Stimulated activated CD4-positive, alpha-beta T cell treated with anti-CD3 and anti-CD28 coated beads, Interleukin-1b, Interleukin-23, amount 100 ng/mL, for 4 hours (primary cell): ENCODE results near the gene TMTC1.
"Not testable (repeated sequence)": the region's sequence is repeated elsewhere in the genome, so short reads cannot be mapped to it uniquely, and the experiment has no call there.

ENCODE experiments used
- DNase-seq, 2 donors: peaks; one replicate each; pipeline ENCODE4 v3.0.0-alpha.2; 2020; ENCODE audit warnings: low read depth in 2 of 2

TMTC1 gene

GRCh38 chr12:29665107-29665506 is 118.6 kb downstream of the TMTC1 start:
- no peak for DNase-seq

DNA sequence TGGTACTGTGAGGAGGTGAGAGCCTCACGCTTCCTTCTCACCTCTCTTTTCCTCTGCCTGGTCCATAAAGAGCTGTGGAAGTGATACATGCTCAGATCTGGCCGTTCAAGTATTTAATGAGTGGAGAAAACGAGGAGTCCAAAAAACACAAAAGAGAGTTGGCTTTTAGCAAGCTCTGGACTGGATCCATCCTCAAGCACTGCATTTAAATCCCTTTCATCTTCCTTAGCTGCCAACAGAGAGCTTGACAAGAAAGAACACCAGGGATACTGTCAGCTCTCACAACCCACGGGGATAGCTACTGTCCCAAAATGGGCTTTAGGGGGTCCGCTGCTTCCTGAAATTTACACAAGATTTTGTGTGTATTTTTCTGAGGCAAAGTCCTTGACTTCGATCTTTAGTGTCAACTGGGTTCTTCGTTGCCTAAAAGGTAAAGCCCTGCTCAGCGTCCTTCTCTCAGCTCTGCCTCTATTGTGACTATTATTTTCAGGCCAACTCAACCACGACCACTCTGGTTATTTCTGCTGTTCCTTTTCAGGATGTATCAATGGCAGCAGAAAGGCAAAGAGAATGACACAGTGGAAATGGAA is 120.9 kb downstream of the TMTC1 start:
- DNase-seq: no peak

DNA sequence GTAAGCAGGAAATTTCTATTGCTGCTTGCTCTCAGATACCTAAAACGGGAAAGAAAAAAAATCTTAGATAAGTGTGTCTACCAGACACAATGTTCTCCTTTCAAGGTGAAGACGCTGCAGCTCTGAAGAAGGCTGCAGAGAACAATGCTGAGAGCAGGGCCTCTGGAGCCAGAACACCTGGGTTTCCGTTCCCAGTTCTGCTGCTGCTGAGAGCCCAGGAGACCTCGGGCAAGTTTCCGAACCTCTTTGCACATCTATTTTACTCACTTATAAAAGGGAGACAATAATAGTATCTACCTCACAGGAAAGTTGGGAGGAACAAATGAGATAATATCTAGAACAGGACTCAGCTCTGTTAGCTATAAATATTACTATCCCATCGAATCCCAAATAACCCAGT is 122.9 kb downstream of the TMTC1 start:
- no peak for DNase-seq

GRCh38 chr12:29656762-29657538 is 126.8 kb downstream of the TMTC1 start:
- no peak for DNase-seq

DNA sequence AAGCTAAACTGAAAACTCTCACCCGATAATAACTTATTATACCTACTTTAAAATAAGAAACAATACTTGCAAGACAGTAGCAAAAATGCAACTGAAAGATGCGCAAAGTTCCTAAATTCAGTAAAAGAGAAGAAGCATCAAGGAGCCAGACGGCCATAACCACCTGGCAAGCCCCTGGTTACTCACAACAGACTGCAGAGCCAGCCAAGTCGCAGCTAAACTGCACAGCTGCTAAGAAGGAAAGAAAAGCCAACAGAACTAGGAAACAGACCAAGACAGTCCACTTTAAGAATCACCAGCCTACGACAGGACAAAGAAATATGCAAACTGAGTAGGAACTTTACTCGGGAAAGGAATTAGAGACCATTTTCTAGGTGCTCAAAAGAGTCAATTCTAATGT is 127.9 kb downstream of the TMTC1 start:
- no peak for DNase-seq

GRCh38 chr12:29653286-29653685 is 130.5 kb downstream of the TMTC1 start:
- no peak for DNase-seq

DNA sequence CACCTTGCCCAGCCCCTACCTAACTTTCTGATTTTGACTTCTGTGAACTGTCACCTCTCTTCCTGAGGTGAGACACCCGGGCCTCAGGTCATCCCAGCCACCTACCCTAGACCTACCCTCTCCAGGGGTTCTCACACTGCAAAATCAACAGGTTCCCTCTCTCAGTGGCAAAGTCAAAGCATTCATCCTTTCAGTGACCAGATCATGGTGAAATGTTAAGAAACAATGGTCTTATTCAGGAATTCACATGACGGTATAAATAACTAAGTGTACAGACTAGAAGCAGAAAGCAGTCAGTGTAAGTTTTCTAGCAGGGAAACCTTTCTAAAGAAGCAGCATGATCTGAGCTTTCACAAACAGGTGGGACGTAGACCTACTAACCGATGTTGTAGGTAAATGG is 133.4 kb downstream of the TMTC1 start:
- no peak for DNase-seq

GRCh38 chr12:29649722-29650121 is 134.0 kb downstream of the TMTC1 start:
- DNase-seq: no peak

DNA sequence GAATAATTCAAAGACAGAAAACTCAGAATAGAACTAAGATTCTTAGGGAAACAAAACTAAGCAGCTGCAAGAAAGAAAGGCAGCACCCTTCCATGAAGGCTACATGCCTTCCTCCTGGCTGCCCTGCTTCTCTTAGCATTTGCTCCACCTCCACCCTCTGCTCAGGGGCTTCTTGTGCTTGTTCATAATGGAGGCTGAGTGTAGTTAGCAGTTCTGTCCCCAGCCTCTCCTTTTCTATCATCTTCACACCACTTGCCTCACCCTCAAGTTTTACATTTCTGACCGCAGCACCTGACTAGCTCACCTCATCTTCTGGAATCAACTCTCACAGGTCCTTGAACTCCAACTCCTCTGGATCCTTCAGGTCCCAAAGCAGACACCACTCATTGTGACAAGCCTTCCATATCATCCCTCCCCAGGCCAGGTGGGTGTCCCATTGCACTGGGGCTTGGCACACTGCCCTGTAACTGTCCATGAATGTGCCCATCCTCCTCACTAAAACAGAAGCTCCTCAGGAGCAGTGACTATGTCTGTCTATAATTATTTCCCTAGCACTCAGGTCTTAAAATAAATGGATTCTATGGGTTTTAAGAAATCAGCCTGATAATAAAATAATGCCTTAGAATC is 139.1 kb downstream of the TMTC1 start:
- no peak for DNase-seq

GRCh38 chr12:29640589-29641345 is 143.0 kb downstream of the TMTC1 start:
- no peak for DNase-seq

DNA sequence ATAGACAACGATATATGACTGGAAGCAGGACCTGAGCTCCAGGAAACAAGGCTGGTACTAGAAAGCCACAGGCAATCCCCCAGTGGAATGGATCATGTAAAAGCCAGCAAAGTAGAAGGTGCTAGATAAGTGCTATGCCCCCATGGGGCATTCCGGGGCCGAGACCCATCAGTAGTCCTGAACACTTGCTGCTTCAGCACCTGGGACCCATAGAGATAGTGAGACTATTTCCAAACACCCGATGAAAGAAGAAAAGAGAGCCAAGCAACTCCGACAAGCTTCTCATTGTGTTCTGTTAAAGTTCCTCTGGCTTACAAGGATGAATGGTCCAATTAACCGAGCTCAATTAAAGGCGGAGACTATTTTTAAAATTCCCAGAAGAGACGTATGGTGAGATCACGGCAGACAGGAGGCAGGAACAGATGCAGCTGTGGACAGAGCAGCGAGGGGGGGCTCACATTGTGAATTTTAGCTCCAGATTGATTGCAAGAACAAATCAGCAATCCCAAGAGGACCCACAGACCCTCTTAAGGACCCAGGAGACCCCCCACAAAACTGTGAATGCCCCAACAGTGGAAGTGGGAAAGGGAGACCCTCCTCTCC is 143.7 kb downstream of the TMTC1 start:
- DNase-seq: no peak

DNA sequence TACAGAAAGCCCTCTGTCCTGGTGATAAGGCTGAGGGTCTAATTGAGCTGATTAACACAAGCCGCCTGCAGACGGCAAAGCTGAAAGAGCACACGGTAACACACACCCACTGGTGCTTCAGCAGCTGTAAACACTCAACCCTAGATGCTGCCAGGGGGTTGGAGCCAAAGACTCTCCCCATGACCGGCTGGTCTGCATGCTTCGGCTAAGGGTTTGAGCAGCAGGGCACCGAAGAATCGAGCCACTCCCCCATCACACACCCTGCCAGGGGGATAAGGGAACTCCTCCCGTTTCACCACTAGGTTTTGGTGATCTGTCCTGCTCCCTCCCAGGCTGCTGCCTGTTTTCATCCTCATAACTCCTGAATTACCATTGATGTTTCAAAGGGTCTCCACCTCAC is 145.2 kb downstream of the TMTC1 start:
- no peak for DNase-seq

- no peak for DNase-seq
Measured at GRCh38 chr12:29634057-29634456, 149.7 kb downstream of the TMTC1 start.

DNA sequence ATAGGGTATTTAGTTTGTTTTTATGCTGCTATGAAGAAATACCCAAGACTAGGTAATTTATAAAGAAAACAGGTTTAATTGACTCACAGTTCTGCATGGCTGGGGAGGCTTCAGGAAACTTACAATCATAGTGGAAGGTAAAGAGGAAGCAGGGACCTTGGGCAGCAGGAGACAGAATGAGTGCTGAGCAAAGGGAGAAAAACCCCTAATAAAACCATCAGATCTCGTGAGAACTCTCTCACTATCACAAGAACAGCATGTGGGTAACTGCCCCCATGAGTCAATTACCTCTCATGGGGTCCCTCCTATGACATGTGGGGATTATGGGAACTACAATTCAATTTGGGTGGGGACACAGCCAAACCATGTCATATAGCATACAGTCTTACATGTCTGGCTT is 153.6 kb downstream of the TMTC1 start:
- DNase-seq: not testable (repeated sequence)

DNA sequence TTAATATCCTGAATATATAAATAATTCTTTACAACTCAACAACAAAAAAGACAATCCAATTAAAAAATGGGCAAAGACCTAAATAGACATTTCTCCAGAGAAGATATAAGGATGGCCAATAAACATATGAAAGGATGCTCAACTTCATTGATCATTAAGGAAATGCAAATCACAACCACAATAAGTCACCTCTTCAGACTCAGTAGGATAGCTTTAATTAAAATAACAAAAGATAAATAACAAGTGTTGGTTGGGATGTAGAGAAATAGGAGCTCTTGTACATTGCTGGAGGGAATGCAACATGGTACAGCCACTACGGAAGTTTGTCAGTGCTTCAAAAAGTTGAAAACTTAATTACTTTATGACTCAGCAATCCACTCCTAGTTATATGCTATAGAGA is 156.5 kb downstream of the TMTC1 start:
- no peak for DNase-seq

- no peak for DNase-seq
Measured at GRCh38 chr12:29625359-29625953, 158.3 kb downstream of the TMTC1 start.

GRCh38 chr12:29622251-29622650 is 161.5 kb downstream of the TMTC1 start:
- DNase-seq: no peak

- no peak for DNase-seq
Measured at GRCh38 chr12:29620030-29620429, 163.7 kb downstream of the TMTC1 start.

GRCh38 chr12:29617407-29617803 is 166.3 kb downstream of the TMTC1 start:
- no peak for DNase-seq

GRCh38 chr12:29616664-29617406 is 166.9 kb downstream of the TMTC1 start:
- DNase-seq: no peak
